Retina (tissue), 1 donor: ENCODE measurements around the gene ZNHIT1.
A peak's percentile ranks its signal among the peaks of the same experiment; 100 is the strongest.

Experiments used
- DNase-seq: peaks from one replicate; pipeline ENCODE4 v3.0.0-alpha.2; 2016

ZNHIT1 gene

DNA sequence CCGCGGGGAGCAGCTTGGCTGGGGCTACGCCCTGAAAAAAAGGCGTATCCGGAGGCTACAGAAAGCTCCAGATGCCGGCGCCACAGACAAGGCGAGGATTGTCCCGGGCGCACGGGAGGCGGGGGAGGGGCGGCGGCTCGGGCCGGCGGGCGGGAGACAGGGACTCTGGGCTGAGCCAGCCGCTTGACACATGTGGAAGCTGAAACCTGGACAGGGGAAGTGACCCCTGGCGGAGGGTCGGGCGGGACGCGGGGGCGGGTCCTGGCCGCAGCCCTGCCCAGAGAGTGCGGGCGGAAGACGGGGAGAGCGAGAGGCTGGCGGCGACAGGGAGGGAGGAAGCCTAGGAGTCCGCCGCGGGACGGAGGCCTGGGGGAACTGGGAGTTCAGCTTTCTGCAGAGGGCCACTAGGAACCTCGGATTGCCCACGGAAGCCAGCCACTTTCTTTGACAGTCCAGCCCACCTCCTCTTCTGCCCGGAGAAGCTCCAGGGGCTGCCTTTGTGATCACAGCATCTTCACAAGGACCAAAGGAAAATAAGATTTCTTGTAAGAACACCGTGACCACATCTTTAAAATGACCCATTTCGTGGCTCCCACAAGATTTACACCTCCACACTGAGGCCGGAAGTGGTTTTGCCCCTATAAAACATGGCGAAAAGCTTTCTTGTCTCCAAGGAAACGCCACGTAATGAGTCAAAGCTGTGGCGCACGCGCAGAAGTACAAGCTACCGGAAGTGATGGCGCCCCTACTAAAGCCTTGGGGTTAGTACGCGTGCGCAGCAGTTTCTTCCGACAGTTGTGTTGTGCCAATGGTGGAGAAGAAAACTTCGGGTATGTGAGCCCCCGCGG, at the start of gene ZNHIT1, which contains the start of gene PLOD3:
ZNHIT1 (plus strand) TSS at position 778 of the 848 bp plus-strand sequence; CDS start at position 809, 31 bp downstream.
PLOD3 (minus strand) TSS at position 194 of the 848 bp plus-strand sequence. CDS start 307 bp downstream, outside the sequence.
- peak; percentile 92 for DNase-seq

GRCh38 chr7:101168412-101169049, 49.4 kb upstream of the ZNHIT1 start:
- no peak for DNase-seq

GRCh38 chr7:101169110-101169837, 48.7 kb upstream of the ZNHIT1 start:
- no peak for DNase-seq

GRCh38 chr7:101169838-101170551, 48.0 kb upstream of the ZNHIT1 start:
- peak; percentile 89 for DNase-seq

DNA sequence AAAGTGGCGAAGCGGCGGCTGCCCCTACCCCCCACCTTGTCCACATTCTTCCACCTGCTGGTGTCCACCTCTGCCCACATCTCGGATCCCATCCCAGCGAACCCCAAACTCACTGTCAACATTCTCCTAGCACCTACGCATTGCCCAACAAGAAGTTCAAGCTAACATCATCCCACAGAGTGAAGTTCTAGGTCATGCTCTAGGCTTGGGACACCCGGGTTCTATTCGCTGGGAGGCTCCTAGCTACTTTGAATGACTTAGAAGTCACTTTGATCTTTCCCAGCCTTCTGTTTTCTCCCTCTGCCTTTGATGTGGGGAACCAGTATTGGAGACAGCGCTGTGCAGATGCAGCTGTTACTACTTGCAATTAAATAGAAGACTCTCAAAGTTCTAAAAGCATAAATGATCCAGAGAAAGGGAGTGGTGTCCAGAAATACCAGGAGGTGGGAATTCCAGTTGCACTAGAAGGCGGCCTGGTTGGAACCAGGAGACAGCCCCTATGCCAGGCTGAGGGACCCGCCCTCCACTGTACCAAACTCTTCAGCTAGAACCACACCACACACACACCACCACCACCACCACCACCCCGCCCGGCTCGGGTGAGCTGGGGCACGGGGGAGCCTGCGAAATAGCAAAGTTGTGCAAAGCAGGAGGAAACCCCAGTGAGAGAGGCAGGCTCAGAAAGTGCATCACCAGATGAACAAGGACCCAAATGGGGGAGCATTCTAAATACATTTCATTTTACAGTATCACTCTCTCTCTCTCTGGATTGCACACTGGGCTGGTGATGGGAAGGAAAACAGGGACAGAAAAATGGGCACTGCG, 47.1 kb upstream of the ZNHIT1 start:
- no peak for DNase-seq

- no peak for DNase-seq
Observed at GRCh38 chr7:101171442-101171837, 46.5 kb upstream of the ZNHIT1 start.

- DNase-seq, result peak; percentile 59
Observed at GRCh38 chr7:101172005-101172853, 45.7 kb upstream of the ZNHIT1 start.

DNA sequence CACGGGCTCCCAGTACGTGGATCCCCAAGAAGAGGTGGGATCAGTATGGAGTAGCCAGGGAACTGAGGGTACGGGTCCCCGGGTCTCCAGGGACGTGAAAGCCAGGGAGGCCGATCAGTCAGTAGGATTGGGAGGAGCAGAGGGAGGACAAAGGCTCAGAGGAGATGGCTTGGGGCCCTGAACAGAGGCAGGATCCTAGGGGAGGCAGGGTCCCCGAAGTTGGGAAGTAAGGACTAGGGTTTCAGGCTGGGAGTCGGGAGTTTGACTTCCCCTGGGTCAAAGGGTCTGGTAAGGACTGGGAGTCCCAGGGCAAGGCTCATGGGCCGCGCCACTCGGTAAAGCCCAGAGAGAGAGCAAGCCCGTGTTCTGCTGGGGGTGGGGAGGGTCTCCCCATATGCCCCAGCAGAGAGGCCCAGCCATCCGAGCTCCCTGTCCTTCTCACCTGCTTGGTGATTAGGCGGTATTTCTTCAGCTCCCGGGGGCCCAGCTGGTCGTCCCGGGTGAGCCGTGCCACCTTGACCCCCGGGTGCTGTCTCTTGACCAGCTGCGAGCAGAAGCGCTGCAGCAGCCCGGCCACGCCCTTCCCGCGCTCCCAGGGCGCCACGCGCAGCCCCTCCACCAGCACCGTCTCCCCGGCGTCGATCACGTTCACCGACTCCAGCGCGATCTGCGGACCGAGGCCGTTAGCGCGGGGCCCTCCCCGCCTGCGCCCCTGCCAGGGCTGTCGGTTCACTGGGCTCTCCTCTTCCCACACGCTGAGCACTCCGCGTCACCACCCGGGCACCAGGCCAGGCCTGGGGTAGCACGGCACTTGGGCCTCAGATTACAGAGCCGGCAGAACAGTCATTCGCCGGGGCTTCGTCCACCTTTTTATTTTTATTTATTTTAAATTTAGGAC, 44.9 kb upstream of the ZNHIT1 start:
- peak; percentile 48 for DNase-seq

DNA sequence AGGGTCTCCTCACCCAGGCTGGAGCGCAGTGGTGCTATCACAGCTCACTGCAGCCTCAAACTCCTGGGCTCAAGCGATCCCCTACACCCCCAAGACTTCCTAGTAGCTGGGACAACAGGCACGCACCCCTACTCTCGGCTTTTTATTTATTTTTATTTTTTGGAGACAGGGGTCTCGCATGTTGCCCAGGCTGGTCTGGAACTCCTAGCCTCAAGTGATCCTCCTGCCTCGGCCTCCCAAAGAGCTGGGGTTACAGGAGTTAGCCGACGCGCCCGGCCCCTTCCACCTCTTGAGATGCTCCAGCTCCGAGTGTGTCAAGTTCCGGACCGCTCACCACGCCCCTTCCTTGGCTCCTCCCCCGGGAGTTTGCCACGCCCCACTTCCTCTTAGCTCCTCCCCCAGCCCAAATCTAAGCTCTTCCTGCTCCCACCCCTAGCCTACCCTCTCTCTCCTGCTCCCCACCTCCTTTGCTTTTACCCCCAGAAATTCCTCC, 44.2 kb upstream of the ZNHIT1 start:
- peak; percentile 44 for DNase-seq

- no peak for DNase-seq
Observed at GRCh38 chr7:101174322-101174854, 43.6 kb upstream of the ZNHIT1 start.

GRCh38 chr7:101175664-101176063, 42.3 kb upstream of the ZNHIT1 start:
- no peak for DNase-seq

DNA sequence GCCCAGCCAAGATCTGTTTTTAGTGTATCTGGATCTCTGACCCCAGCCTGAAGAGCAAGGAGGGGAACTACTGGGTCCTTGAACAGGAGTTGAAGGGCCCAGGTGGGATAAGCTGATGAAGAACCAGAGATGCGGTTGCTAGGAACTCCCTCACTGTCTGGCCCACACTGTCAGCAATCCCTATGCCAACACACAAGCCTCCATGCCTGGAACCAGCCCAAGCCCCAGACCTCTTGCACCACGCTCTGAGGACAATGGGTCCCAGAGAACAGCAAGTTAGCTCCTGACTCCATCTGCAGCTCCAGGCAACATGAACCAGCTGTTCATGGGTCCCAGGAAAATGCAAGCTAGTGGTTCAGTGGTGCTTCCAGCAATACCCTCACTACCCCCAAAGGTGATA, 40.3 kb upstream of the ZNHIT1 start:
- no peak for DNase-seq

- peak; percentile 59 for DNase-seq
Observed at GRCh38 chr7:101179117-101179516, 38.8 kb upstream of the ZNHIT1 start.

DNA sequence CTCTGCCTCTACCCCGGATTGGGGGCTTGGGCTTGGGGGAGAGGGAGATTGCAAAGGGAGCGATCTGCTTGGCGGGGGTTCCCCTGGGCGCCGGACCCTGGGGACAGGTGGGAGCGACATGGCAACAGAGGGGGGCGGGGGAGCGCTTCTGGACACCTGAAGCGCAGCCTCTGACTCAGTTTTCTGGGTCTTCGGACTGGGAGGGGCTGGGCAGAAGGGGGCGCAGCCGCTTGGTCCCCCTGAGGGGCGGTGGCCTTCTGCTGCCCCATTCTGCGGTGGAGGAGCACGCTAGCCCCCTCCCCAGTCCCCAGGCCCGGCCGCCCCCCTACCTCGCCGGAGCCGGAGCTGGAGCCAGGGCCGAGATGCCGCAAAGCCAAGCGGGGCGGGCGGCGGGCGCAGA, 38.3 kb upstream of the ZNHIT1 start:
- no peak for DNase-seq

- DNase-seq, result peak; percentile 66
Observed at GRCh38 chr7:101180130-101180755, 37.7 kb upstream of the ZNHIT1 start, which contains the start of gene NAT16. TSS of gene NAT16 (minus strand) at chr7:101180293. CDS start at chr7:101174807, 5,486 bp downstream.

GRCh38 chr7:101185258-101185839, 32.6 kb upstream of the ZNHIT1 start:
- no peak for DNase-seq

GRCh38 chr7:101186194-101186593, 31.8 kb upstream of the ZNHIT1 start:
- DNase-seq, result no peak

GRCh38 chr7:101186844-101187428, 31.0 kb upstream of the ZNHIT1 start:
- no peak for DNase-seq
